ENCODE measurements around the gene MVK. TPM values are rescaled to one million over a fixed set of nuclear protein-coding genes. Genes with fewer than 3 reads are reported as not detected.

Gene MVK
- total RNA-seq, 4 donors from 2014 or later: 7.1 to 12.0 (median 9.9) TPM

- no peak for TF ChIP-seq CTCF (IDR thresholded peaks at IDR 0.05)
- ATAC-seq (ENCODE audit: low FRiP score) (no peak), DNase-seq (ENCODE audit: low spot score) (no peak)
These were observed 15.0 kb upstream of the MVK start for GRCh38 chr12:109558374-109559199.

GRCh38 chr12:109559200-109559505 lies 14.4 kb upstream of the MVK start:
- DNase-seq (ENCODE audit: low spot score): no peak
- no peak for TF ChIP-seq CTCF (IDR thresholded peaks at IDR 0.05)
- no peak for ATAC-seq (ENCODE audit: low FRiP score)

GRCh38 chr12:109559601-109560000 lies 14.0 kb upstream of the MVK start:
- no peak for DNase-seq (ENCODE audit: low spot score)
- no peak for TF ChIP-seq CTCF (IDR thresholded peaks at IDR 0.05)
- no peak for ATAC-seq (ENCODE audit: low FRiP score)

- ATAC-seq (ENCODE audit: low FRiP score) (no peak), DNase-seq (ENCODE audit: low spot score) (no peak)
- TF ChIP-seq CTCF (IDR thresholded peaks at IDR 0.05): no peak
These were observed 12.5 kb upstream of the MVK start for GRCh38 chr12:109560867-109561710.

- DNase-seq (ENCODE audit: low spot score): no peak
- no peak for TF ChIP-seq CTCF (IDR thresholded peaks at IDR 0.05)
- no peak for ATAC-seq (ENCODE audit: low FRiP score)
These were observed 11.9 kb upstream of the MVK start for GRCh38 chr12:109561711-109562030.

GRCh38 chr12:109562871-109563270 lies 10.7 kb upstream of the MVK start:
- TF ChIP-seq CTCF (IDR thresholded peaks at IDR 0.05): no peak
- ATAC-seq (ENCODE audit: low FRiP score) (no peak), DNase-seq (ENCODE audit: low spot score) (no peak)
